ENCODE data around the gene CP. TPM values are rescaled to one million over a fixed set of nuclear protein-coding genes. Genes with fewer than 3 reads are reported as not detected.
A peak's percentile ranks its signal among the peaks of the same experiment; 100 is the strongest.

Gene CP
- total and polyA plus RNA-seq, 2 of the 13 experiments (the other 11 are each of a cell fraction or from before 2014, with no cell fraction given): 42.6 to 789 TPM

GRCh38 chr3:149188494-149188893 lies 33.1 kb downstream of the CP start:
- Histone ChIP-seq H3K4me1 (ENCODE audit: insufficient read depth, low read length) (no peaks in the 10 kb centered on the region), H3K36me3 (replicated peaks in 1 of 2; ENCODE audit: control insufficient read depth in 1 of 2, insufficient read depth in 2 of 2, low read length in 2 of 2) (peaks cover 9 to 60% of the 10 kb centered on the region in 2 experiments), H3K4me2 (ENCODE audit: low read depth, low read length) (no peak overlapping the region), H3K9ac (ENCODE audit: insufficient read depth, low read depth, low read length) (no peak overlapping the region), H4K20me1 (ENCODE audit: insufficient read depth, low read length) (no peaks in the 10 kb centered on the region), H3K27me3 (ENCODE audit: control insufficient read depth in 1 of 2, insufficient read depth in 2 of 2, low read length in 2 of 2) (no peaks in the 10 kb centered on the region), H3K79me2 (ENCODE audit: insufficient read depth, low read length) (no peaks in the 10 kb centered on the region), H3K27ac (ENCODE audit: extremely low read length, insufficient read depth, low read length) (no peak overlapping the region), H2AFZ (ENCODE audit: low read length) (no peak overlapping the region), H3K9me3 (ENCODE audit: low read length) (no peaks in the 10 kb centered on the region), H3K4me3 (replicated peaks in 1 of 3; ENCODE audit: insufficient read depth in 1 of 3, low read depth in 2 of 3, low read length in 3 of 3) (no peak overlapping the region)
- BruUV-seq (replicated peaks): no TSS peak
- 96% methylated on average over 2 of the region's 2 CpGs for WGBS (ENCODE audit: low lambda C conversion rate)
- in situ Hi-C loops (cut with HindIII; ENCODE audit: extremely low pct_ligation_motif_present, low pct_unique_long_range_greater_than_20kb) (no loop called here), intact Hi-C loops (cut with micrococcal nuclease; ENCODE audit: unreplicated experiment) (no loop called here)
- DNase-seq (ENCODE audit: low spot score) (no peak), ATAC-seq (no peak), FAIRE-seq (no peak)
- ChIA-PET POLR2A (no interaction called here), CTCF (ENCODE audit: low intra/inter-chr PET ratio, low total read pairs) (no interaction called here)
- TF ChIP-seq, protein P1, sequence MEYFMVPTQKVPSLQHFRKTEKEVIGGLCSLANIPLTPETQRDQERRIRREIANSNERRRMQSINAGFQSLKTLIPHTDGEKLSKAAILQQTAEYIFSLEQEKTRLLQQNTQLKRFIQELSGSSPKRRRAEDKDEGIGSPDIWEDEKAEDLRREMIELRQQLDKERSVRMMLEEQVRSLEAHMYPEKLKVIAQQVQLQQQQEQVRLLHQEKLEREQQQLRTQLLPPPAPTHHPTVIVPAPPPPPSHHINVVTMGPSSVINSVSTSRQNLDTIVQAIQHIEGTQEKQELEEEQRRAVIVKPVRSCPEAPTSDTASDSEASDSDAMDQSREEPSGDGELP (IDR thresholded peaks at IDR 0.05; ENCODE audit: borderline replicate concordance, low read depth): peak; percentile 34; the same call in 1 of the 2 replicates
- TF ChIP-seq MIER2 (CRISPR knock-in tag; IDR thresholded peaks at IDR 0.05): no peak

DNA sequence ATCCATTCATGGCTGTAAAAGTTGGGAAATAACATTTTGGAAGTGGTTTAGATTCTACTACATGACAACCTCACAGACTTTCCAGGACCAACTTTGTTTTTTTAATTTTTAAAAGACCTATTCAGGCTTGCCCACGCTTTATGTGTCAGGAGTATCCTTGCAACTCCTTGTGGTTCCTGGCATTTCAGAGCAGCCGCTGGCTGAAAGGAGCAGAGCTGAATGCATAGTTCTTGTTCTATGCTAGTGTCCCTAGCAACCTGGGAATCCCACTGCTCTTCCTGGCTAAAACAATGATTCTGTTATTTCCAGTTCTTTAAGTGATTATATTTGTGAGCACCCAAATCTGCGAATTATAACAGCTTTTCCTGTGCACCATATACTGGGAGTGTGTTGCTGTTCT lies 34.9 kb downstream of the CP start:
- Histone ChIP-seq H3K4me2 (ENCODE audit: low read depth, low read length) (no peak overlapping the region), H4K20me1 (ENCODE audit: insufficient read depth, low read length) (no peaks in the 10 kb centered on the region), H3K4me3 (replicated peaks in 1 of 3; ENCODE audit: insufficient read depth in 1 of 3, low read depth in 2 of 3, low read length in 3 of 3) (no peak overlapping the region), H3K36me3 (replicated peaks in 1 of 2; ENCODE audit: control insufficient read depth in 1 of 2, insufficient read depth in 2 of 2, low read length in 2 of 2) (peaks cover 9 to 56% of the 10 kb centered on the region in 2 experiments), H3K27me3 (ENCODE audit: control insufficient read depth in 1 of 2, insufficient read depth in 2 of 2, low read length in 2 of 2) (no peaks in the 10 kb centered on the region), H3K27ac (ENCODE audit: extremely low read length, insufficient read depth, low read length) (no peak overlapping the region), H3K79me2 (ENCODE audit: insufficient read depth, low read length) (no peaks in the 10 kb centered on the region), H3K9ac (ENCODE audit: insufficient read depth, low read depth, low read length) (no peak overlapping the region), H3K9me3 (ENCODE audit: low read length) (no peaks in the 10 kb centered on the region), H2AFZ (ENCODE audit: low read length) (no peak overlapping the region), H3K4me1 (ENCODE audit: insufficient read depth, low read length) (no peaks in the 10 kb centered on the region)
- POLR2A ChIA-PET: no interaction called here
- ATAC-seq: no peak
- intact Hi-C loops (cut with micrococcal nuclease; ENCODE audit: unreplicated experiment) (no loop called here), in situ Hi-C loops (cut with HindIII; ENCODE audit: extremely low pct_ligation_motif_present, low pct_unique_long_range_greater_than_20kb) (no loop called here)
- no TSS peak for BruUV-seq (replicated peaks)
- CTCF ChIA-PET (ENCODE audit: low intra/inter-chr PET ratio, low total read pairs): no interaction called here
- TF ChIP-seq STAT5B (CRISPR knock-in tag; IDR thresholded peaks at IDR 0.05) (no peak), YEATS2 (CRISPR knock-in tag; IDR thresholded peaks at IDR 0.05; ENCODE audit: borderline replicate concordance) (no peak), HHEX (CRISPR knock-in tag; IDR thresholded peaks at IDR 0.05) (no peak), MLLT10 (CRISPR knock-in tag; IDR thresholded peaks at IDR 0.05) (no peak)
- DNase-seq (ENCODE audit: low spot score): no peak
- 93% methylated on average over 3 of the region's 3 CpGs for WGBS (ENCODE audit: low lambda C conversion rate)
- FAIRE-seq: no peak

All from HepG2 (cell line).